ENCODE results near the gene SPTSSA.
"Not testable (repeated sequence)": the region's sequence is repeated elsewhere in the genome, so short reads cannot be mapped to it uniquely, and the experiment has no call there.

Gene SPTSSA

GRCh38 chr14:34426313-34427295, 35.4 kb downstream of the SPTSSA start:
- DNase-seq, result no peak

- no peak for DNase-seq
These were observed 36.8 kb downstream of the SPTSSA start for GRCh38 chr14:34425095-34425851.

- no peak for DNase-seq
These were observed 37.6 kb downstream of the SPTSSA start for GRCh38 chr14:34424488-34424887.

- DNase-seq, result no peak
These were observed 38.6 kb downstream of the SPTSSA start for GRCh38 chr14:34423445-34423844.

GRCh38 chr14:34420547-34421150, 41.4 kb downstream of the SPTSSA start:
- no peak for DNase-seq

- DNase-seq, result no peak
These were observed 52.3 kb downstream of the SPTSSA start for GRCh38 chr14:34409721-34410120.

- DNase-seq, result no peak
These were observed 54.1 kb downstream of the SPTSSA start for GRCh38 chr14:34407951-34408350.

- no peak for DNase-seq
These were observed 57.6 kb downstream of the SPTSSA start for GRCh38 chr14:34404416-34404815.

- no peak for DNase-seq
These were observed 58.4 kb downstream of the SPTSSA start for GRCh38 chr14:34403646-34404045.

- DNase-seq, result no peak
These were observed 64.0 kb downstream of the SPTSSA start for GRCh38 chr14:34398024-34398423.

GRCh38 chr14:34387974-34388516, 74.0 kb downstream of the SPTSSA start:
- no peak for DNase-seq

- no peak for DNase-seq
These were observed 75.1 kb downstream of the SPTSSA start for GRCh38 chr14:34386865-34387485.

GRCh38 chr14:34385881-34386280, 76.2 kb downstream of the SPTSSA start:
- not testable (repeated sequence) for DNase-seq

GRCh38 chr14:34383839-34384238, 78.2 kb downstream of the SPTSSA start:
- no peak for DNase-seq
